Measurements from ENCODE around the gene RAB18.
A peak's percentile ranks its signal among the peaks of the same experiment; 100 is the strongest.
"Not testable (repeated sequence)": the region's sequence is repeated elsewhere in the genome, so short reads cannot be mapped to it uniquely, and the experiment has no call there.

Gene RAB18

GRCh38 chr10:27537787-27538186, 33.7 kb downstream of the RAB18 start:
- Histone ChIP-seq H3K4me3 (no peak overlapping the region), H3K27ac (no peak overlapping the region)

GRCh38 chr10:27540672-27541071, 36.6 kb downstream of the RAB18 start:
- Histone ChIP-seq H3K4me3 (no peak overlapping the region), H3K27ac (no peak overlapping the region)

- Histone ChIP-seq H3K4me3 (no peak overlapping the region), H3K27ac (peak overlapping the region in 1 of 21 experiments; percentile 24)
These were observed 38.0 kb downstream of the RAB18 start for GRCh38 chr10:27541796-27542729.

GRCh38 chr10:27542812-27543211, 38.7 kb downstream of the RAB18 start:
- Histone ChIP-seq H3K4me3 (no peak overlapping the region), H3K27ac (no peak overlapping the region)

- peak overlapping the region in 1 of 21 experiments; percentile 0 for H3K27ac ChIP-seq
These were observed 42.9 kb downstream of the RAB18 start for GRCh38 chr10:27547047-27547446.

GRCh38 chr10:27547482-27547881, 43.4 kb downstream of the RAB18 start:
- peak overlapping the region in 1 of 21 experiments; percentile 0 for H3K27ac ChIP-seq
- no peak overlapping the region for H3K4me3 ChIP-seq

More at GRCh38 chr10:27547047-27547446, 42.9 kb downstream of the RAB18 start:
- no peak overlapping the region for H3K4me3 ChIP-seq

GRCh38 chr10:27550823-27551222, 46.7 kb downstream of the RAB18 start:
- Histone ChIP-seq H3K4me3 (no peak overlapping the region), H3K27ac (no peak overlapping the region)

- no peak overlapping the region for H3K4me3 ChIP-seq
- H3K27ac ChIP-seq = no peak overlapping the region
These were observed 54.5 kb downstream of the RAB18 start for GRCh38 chr10:27558612-27559020.

GRCh38 chr10:27561334-27561733, 57.2 kb downstream of the RAB18 start:
- no peak overlapping the region for H3K27ac ChIP-seq
- no peak overlapping the region for H3K4me3 ChIP-seq

- no peak overlapping the region for H3K27ac ChIP-seq
These were observed 60.3 kb downstream of the RAB18 start for GRCh38 chr10:27564398-27564797.

GRCh38 chr10:27564880-27565279, 60.8 kb downstream of the RAB18 start:
- no peak overlapping the region for H3K4me3 ChIP-seq
- H3K27ac ChIP-seq = no peak overlapping the region

More at GRCh38 chr10:27564398-27564797, 60.3 kb downstream of the RAB18 start:
- H3K4me3 ChIP-seq = no peak overlapping the region

- Histone ChIP-seq H3K4me3 (no peak overlapping the region), H3K27ac (peak overlapping the region in 2 of 21 experiments; percentile 31 to 39)
These were observed 64.4 kb downstream of the RAB18 start for GRCh38 chr10:27568196-27569175.

GRCh38 chr10:27569946-27570345, 65.8 kb downstream of the RAB18 start:
- no peak overlapping the region for H3K27ac ChIP-seq
- no peak overlapping the region for H3K4me3 ChIP-seq

- H3K4me3 ChIP-seq, H3K27ac ChIP-seq: not testable (repeated sequence)
These were observed 72.9 kb downstream of the RAB18 start for GRCh38 chr10:27577038-27577437.

- Histone ChIP-seq H3K27ac (no peak overlapping the region), H3K4me3 (no peak overlapping the region)
These were observed 74.2 kb downstream of the RAB18 start for GRCh38 chr10:27578316-27578715.

GRCh38 chr10:27581225-27581624, 77.1 kb downstream of the RAB18 start:
- Histone ChIP-seq H3K4me3 (no peak overlapping the region), H3K27ac (no peak overlapping the region)

GRCh38 chr10:27584302-27584701, 80.2 kb downstream of the RAB18 start:
- Histone ChIP-seq H3K4me3 (no peak overlapping the region), H3K27ac (no peak overlapping the region)
